Upper lobe of right lung (tissue), 1 donor: ENCODE results near the gene LRRC38. TPM values are rescaled to one million over a fixed set of nuclear protein-coding genes. Genes with fewer than 3 reads are reported as not detected.

Experiments used
- ATAC-seq: fragments of 200-7000 bp; cut with Tn5 transposase; one replicate; pipeline ENCODE4 v1.9.1; 2020; ENCODE audit warnings: mild to moderate bottlenecking, moderate library complexity
- DNase-seq: peaks from one replicate; pipeline ENCODE4 v3.0.0-alpha.2; 2020
- H3K27ac ChIP-seq: fragments of 200-600 bp; one replicate; pipeline ENCODE4 v1.8.0; 2022
- H3K27me3 ChIP-seq: fragments of 200-600 bp; one replicate; pipeline ENCODE4 v1.8.0; 2022; ENCODE audit warnings: mild to moderate bottlenecking
- H3K36me3 ChIP-seq: fragments of 200-600 bp; one replicate; pipeline ENCODE4 v1.8.0; 2022
- H3K4me1 ChIP-seq: fragments of 200-600 bp; one replicate; pipeline ENCODE4 v1.8.0; 2022
- H3K4me3 ChIP-seq: fragments of 200-600 bp; one replicate; pipeline ENCODE4 v1.8.0; 2022; ENCODE audit warnings: mild to moderate bottlenecking
- H3K9me3 ChIP-seq: fragments of 200-600 bp; one replicate; pipeline ENCODE4 v1.8.0; 2022
- CTCF ChIP-seq: fragments of 200-600 bp; IDR thresholded peaks from one replicate; pipeline ENCODE4 v1.8.0; 2022; ENCODE audit warnings: antibody characterized with exemption
- intact Hi-C: fragments of 100-400 bp; cut with DNase I; formaldehyde crosslinking; loops from one replicate; pipeline ENCODE4 v1.11.0; 2022
- total RNA-seq: library from RNA; stranded (reverse); fragmentation: NEBNext Ultra II Directional; extraction: Animal tissue kit (Norgen Biotek cat#: 25700); gene quantifications from one replicate; pipeline ENCODE4 v1.2.1, GENCODE V29; 2021
- donor health status: DM: no; HTN: yes; CAD: no; lungs with severe emphysema.

LRRC38 gene
- total RNA-seq, 1 donor from 2014 or later, result 0.17 TPM

GRCh38 chr1:13494712-13495111 is 19.1 kb downstream of the LRRC38 start:
- no peak for ATAC-seq
- H3K4me1 ChIP-seq, result no peaks in the 10 kb centered on the region
- no peak overlapping the region for H3K4me3 ChIP-seq
- no peak for TF ChIP-seq CTCF
- H3K27ac ChIP-seq, result no peak overlapping the region
- no peaks in the 10 kb centered on the region for H3K36me3 ChIP-seq
- H3K27me3 ChIP-seq, result peaks cover 10% of the 10 kb centered on the region
- no peak for DNase-seq
- no peaks in the 10 kb centered on the region for H3K9me3 ChIP-seq
- intact Hi-C loops, result no loop called here

GRCh38 chr1:13494025-13494424 is 19.8 kb downstream of the LRRC38 start:
- Histone ChIP-seq H3K27ac (no peak overlapping the region), H3K9me3 (no peaks in the 10 kb centered on the region), H3K4me3 (no peak overlapping the region), H3K27me3 (peaks cover 10% of the 10 kb centered on the region), H3K4me1 (no peaks in the 10 kb centered on the region), H3K36me3 (no peaks in the 10 kb centered on the region)
- DNase-seq (no peak), ATAC-seq (no peak)
- no peak for TF ChIP-seq CTCF
- intact Hi-C loops, result no loop called here

GRCh38 chr1:13492711-13493110 is 21.1 kb downstream of the LRRC38 start:
- H3K27me3 ChIP-seq, result peaks cover 10% of the 10 kb centered on the region
- H3K4me3 ChIP-seq, result no peak overlapping the region
- H3K27ac ChIP-seq, result no peak overlapping the region
- DNase-seq (no peak), ATAC-seq (no peak)
- no peak for TF ChIP-seq CTCF
- intact Hi-C loops, result no loop called here
- no peaks in the 10 kb centered on the region for H3K4me1 ChIP-seq
- no peaks in the 10 kb centered on the region for H3K9me3 ChIP-seq
- H3K36me3 ChIP-seq, result no peaks in the 10 kb centered on the region

GRCh38 chr1:13487957-13488356 is 25.8 kb downstream of the LRRC38 start:
- intact Hi-C loops, result no loop called here
- Histone ChIP-seq H3K27me3 (no peaks in the 10 kb centered on the region), H3K27ac (no peak overlapping the region), H3K4me3 (no peak overlapping the region), H3K4me1 (no peaks in the 10 kb centered on the region), H3K36me3 (no peaks in the 10 kb centered on the region), H3K9me3 (no peaks in the 10 kb centered on the region)
- TF ChIP-seq CTCF, result no peak
- DNase-seq (no peak), ATAC-seq (no peak)

- H3K9me3 ChIP-seq, result no peaks in the 10 kb centered on the region
- TF ChIP-seq CTCF, result no peak
- no peaks in the 10 kb centered on the region for H3K27me3 ChIP-seq
- H3K36me3 ChIP-seq, result no peaks in the 10 kb centered on the region
- intact Hi-C loops, result no loop called here
- no peak overlapping the region for H3K27ac ChIP-seq
- DNase-seq, result no peak
- H3K4me3 ChIP-seq, result no peak overlapping the region
- no peaks in the 10 kb centered on the region for H3K4me1 ChIP-seq
- ATAC-seq, result no peak
Observed at GRCh38 chr1:13487143-13487868, 26.5 kb downstream of the LRRC38 start.

GRCh38 chr1:13483946-13484345 is 29.9 kb downstream of the LRRC38 start:
- H3K4me3 ChIP-seq, result no peak overlapping the region
- no peaks in the 10 kb centered on the region for H3K4me1 ChIP-seq
- ATAC-seq (no peak), DNase-seq (no peak)
- intact Hi-C loops, result no loop called here
- no peaks in the 10 kb centered on the region for H3K9me3 ChIP-seq
- TF ChIP-seq CTCF, result no peak
- H3K27me3 ChIP-seq, result no peaks in the 10 kb centered on the region
- H3K27ac ChIP-seq, result no peak overlapping the region
- no peaks in the 10 kb centered on the region for H3K36me3 ChIP-seq
